Fibroblast of lung (primary cell): ENCODE data around the gene ATG7.

Source experiments
- CTCF ChIP-seq, 2 donors: IDR thresholded peaks in 1 of 2; conservative IDR thresholded peaks in 1 of 2; 1 replicate in 1 of 2; 2 replicates in 1 of 2; pipeline ENCODE4 v1.5.1; 2011 to 2012; ENCODE audit warnings: low read length in 2 of 2, control low read depth in 1 of 2, inconsistent platforms in 1 of 2, low read depth in 1 of 2, mild to moderate bottlenecking in 1 of 2
- EZH2 ChIP-seq: IDR thresholded peaks from 2 replicates; pipeline ENCODE4 v1.5.1; 2012; ENCODE audit warnings: low read length, control low read depth, mild to moderate bottlenecking; ENCODE audit errors: missing control alignments

- TF ChIP-seq CTCF (conservative IDR thresholded peaks at IDR 0.05 in 1 of 2, IDR thresholded peaks at IDR 0.05 in 1 of 2; ENCODE audit: low read depth in 1 of 2, low read length in 2 of 2), result no peak
- TF ChIP-seq EZH2, result no peak
Observed at GRCh38 chr3:11379824-11380701, 107.9 kb downstream of the ATG7 start.
